Kidney epithelial cell (primary cell): ENCODE results near the gene LPCAT1. TPM values are rescaled to one million over a fixed set of nuclear protein-coding genes. Genes with fewer than 3 reads are reported as not detected.

ENCODE experiments used
- DNase-seq: peaks from one replicate; pipeline ENCODE4 v3.0.0-alpha.2; 2010; ENCODE audit warnings: low read depth
- H3K27me3 ChIP-seq: 2 replicates; pipeline ENCODE4 v1.6.0; 2011; ENCODE audit warnings: low read length; ENCODE audit not compliant: control insufficient read depth, insufficient read depth
- H3K36me3 ChIP-seq: 2 replicates; pipeline ENCODE4 v1.5.1; 2011; ENCODE audit warnings: low read length; ENCODE audit not compliant: control insufficient read depth, insufficient read depth
- H3K4me3 ChIP-seq: 2 replicates; pipeline ENCODE4 v1.5.1; 2011; ENCODE audit warnings: low read depth, mild to moderate bottlenecking, control low read depth, low read length
- total RNA-seq: library from RNA; depleted of rRNA; stranded (reverse); fragments of >200 nt; gene quantifications from 2 replicates; pipeline ENCODE4 v1.2.3, GENCODE V29; 2015
- TF ChIP-seq, protein P1 (sequence below): IDR thresholded peaks from 2 replicates; pipeline ENCODE4 v1.5.1; 2011; ENCODE audit warnings: mild to moderate bottlenecking, moderate library complexity, low read length, control low read depth, inconsistent platforms; ENCODE audit not compliant: insufficient read depth, poor library complexity, severe bottlenecking

Gene LPCAT1
- total RNA-seq, 1 donor from 2014 or later, result 87.6 TPM

DNA sequence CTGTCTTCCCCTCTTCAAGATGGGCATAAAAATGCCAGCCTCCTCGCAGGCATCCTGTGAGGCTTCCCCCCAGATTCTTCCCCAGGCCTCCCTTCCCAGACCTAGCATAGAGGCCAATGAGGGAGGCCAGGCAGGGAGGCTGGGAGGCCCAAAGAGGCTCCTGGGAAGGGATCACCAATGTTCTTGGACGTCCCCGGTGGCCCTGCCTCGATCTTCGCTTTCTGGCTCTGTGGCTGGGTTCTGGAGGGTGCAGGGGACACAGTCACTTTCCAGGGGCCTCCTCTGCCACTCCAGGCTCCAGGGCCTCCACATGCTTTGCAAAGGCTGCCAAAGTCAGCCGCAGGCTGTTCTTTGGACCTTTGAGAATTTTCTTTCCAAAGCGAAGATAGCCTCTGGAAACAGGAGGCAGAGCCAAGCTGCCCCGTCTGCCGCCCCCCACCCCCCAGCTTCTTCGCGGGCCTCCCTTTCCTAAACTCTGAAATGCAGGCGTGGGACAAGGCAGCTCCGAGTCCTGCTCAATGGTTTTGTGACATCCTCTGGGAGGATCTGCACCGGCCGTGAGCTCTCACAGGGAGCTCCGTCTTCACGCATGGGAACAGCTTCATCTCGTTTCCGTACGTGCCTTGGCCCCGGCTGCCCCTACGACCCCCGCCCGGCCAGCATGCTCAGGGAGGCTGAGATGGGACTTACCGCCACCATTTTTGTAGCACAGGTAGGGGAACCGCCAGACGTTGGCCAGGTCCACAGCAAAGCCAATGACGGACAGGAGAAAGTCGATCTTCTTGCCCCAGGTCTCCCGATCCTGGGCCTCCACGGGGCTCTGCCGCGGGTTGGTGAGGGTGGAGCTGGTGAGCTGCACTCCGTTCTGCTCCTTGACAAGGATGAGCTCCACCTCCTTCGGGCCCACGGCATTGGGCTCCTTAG is 81.3 kb downstream of the LPCAT1 start:
- no peak overlapping the region for H3K4me3 ChIP-seq
- H3K36me3 ChIP-seq, result no peaks in the 10 kb centered on the region
- H3K27me3 ChIP-seq, result peaks cover 53% of the 10 kb centered on the region
- TF ChIP-seq, protein P1, sequence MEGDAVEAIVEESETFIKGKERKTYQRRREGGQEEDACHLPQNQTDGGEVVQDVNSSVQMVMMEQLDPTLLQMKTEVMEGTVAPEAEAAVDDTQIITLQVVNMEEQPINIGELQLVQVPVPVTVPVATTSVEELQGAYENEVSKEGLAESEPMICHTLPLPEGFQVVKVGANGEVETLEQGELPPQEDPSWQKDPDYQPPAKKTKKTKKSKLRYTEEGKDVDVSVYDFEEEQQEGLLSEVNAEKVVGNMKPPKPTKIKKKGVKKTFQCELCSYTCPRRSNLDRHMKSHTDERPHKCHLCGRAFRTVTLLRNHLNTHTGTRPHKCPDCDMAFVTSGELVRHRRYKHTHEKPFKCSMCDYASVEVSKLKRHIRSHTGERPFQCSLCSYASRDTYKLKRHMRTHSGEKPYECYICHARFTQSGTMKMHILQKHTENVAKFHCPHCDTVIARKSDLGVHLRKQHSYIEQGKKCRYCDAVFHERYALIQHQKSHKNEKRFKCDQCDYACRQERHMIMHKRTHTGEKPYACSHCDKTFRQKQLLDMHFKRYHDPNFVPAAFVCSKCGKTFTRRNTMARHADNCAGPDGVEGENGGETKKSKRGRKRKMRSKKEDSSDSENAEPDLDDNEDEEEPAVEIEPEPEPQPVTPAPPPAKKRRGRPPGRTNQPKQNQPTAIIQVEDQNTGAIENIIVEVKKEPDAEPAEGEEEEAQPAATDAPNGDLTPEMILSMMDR, result no peak
- DNase-seq, result no peak

DNA sequence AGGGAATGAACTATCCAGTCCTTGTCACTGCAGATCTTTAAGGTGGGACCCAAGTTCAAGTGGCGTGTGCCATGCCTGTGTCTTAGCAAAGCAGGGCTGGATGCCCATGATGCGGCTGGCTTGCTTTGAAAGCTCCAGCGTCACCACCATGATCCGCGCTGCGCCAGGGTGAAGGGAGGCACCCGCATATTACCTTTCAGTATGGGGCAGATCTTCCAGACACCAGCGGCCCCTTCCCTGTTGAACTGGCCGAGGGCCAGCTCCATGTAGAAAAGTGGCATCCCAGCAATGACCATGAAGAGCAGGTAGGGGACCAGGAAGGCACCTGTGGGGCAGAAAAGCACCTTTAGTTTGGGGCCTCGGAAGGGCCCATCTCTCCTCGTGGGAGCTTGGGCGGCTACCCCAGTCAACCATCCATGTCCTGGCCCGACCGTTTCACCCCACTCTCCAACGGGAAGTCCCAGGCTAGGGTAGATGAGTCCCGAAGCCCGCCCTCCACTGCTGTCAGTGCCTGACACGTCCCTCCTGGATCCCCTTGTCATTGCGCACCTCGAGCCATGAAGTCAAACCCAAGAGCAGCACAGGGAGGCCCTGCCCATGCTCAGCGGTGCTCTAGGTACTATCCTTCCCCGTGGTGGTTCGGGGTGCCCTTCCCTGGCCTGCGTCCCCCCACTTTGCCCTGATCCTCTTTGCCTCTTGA is 82.4 kb downstream of the LPCAT1 start:
- DNase-seq, result no peak
- no peak overlapping the region for H3K4me3 ChIP-seq
- H3K27me3 ChIP-seq, result peaks cover 42% of the 10 kb centered on the region
- TF ChIP-seq, protein P1, result no peak
- no peaks in the 10 kb centered on the region for H3K36me3 ChIP-seq

DNA sequence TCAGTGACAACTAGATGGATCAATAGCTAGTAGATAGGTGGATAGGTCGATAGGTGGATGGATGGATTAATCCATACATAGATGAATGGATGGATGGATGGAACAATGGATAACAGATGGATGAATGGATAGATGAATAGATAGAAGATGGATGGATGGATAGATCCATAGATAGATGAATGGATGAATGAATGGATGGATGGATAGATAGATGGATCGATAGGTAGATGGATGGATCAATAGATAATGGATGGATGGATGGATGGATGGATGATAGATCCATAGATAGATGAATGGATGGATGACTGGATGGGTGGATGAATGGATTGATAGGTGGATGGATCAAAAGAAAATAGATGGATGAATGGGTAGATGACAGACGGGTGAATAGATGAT is 83.7 kb downstream of the LPCAT1 start:
- Histone ChIP-seq H3K4me3 (no peak overlapping the region), H3K36me3 (no peaks in the 10 kb centered on the region), H3K27me3 (peaks cover 30% of the 10 kb centered on the region)
- TF ChIP-seq, protein P1, result no peak
- no peak for DNase-seq

DNA sequence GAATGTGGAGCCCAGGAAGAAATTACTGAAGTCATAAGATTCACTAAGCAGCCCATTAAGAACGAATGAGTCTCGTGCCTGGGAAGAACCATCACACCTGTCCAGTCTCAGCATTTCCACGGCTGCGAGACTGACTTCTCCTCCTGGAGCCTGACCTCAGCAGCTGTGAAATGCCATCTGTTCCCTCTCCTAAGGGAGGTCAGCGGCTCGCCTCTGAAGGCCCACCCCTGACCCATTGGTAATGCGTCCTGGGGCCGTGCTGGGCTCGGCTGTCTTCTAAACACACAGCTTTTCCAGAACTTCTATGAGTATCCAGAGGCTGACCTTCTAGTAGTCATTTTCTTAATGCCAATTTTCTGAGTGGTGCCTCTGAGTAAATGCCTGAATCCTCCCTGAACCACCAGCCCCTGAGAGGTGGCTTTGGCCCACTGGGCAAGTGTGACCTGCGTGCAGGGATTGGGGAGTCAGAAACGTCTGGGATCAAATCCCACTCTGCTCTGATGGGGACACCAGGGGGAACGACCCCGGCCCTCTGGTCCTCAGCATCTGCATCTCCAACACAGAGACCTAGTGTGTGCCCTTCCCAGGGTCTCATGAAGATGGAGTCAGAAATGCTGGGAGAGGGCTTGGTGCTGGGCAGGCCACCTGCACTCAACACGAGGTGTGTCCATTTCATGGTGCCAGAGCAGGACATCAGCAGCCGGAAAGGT is 84.2 kb downstream of the LPCAT1 start:
- TF ChIP-seq, protein P1, result no peak

DNA sequence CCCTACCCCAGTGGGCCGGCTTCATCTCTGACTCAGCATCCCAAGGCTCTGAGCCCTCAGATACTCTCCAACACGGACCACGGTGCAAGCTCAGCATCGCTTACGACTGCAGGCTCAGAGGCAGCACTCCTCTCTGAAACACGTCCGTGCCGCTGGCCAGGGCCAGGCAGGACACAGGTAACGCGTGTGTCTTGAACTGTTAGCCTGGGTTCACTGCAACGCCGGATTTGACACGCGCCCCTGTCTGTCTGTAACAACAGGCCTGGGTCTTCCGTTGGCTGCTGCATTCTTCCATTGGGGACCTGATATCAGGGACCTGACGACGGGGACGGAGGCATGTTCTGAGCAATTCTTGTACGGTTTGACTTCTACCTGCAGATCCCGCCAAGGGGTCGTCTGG is 84.9 kb downstream of the LPCAT1 start:
- H3K27me3 ChIP-seq, result peaks cover 18% of the 10 kb centered on the region
- TF ChIP-seq, protein P1, result no peak
- DNase-seq, result no peak
- no peak overlapping the region for H3K4me3 ChIP-seq
- no peaks in the 10 kb centered on the region for H3K36me3 ChIP-seq

More for the DNA sequence above, 84.2 kb downstream of the LPCAT1 start:
- H3K4me3 ChIP-seq, result no peak overlapping the region
- H3K36me3 ChIP-seq, result no peaks in the 10 kb centered on the region
- H3K27me3 ChIP-seq, result peaks cover 24% of the 10 kb centered on the region
- no peak for DNase-seq
